Psoas muscle (tissue), 8 donors: ENCODE measurements around the gene FNDC3A. TPM values are rescaled to one million over a fixed set of nuclear protein-coding genes. Genes with fewer than 3 reads are reported as not detected.

Experiments used
- ATAC-seq, 4 donors: fragments of 200-7000 bp; cut with Tn5 transposase; one replicate each; pipeline ENCODE4 v1.9.1; 2020; ENCODE audit warnings: moderate library complexity in 3 of 4, mild to moderate bottlenecking in 2 of 4
- DNase-seq, 2 donors: peaks; one replicate each; pipeline ENCODE4 v3.0.0-alpha.2; 2020
- H3K27ac ChIP-seq: fragments of 200-600 bp; one replicate; pipeline ENCODE4 v1.8.0; 2022
- H3K27me3 ChIP-seq, 3 donors: fragments of 200-600 bp in 1 of 3; one replicate each; pipeline versions ENCODE4 v1.6.1 to v1.8.0; 2013 to 2022; ENCODE audit warnings: low read length in 2 of 3, mild to moderate bottlenecking in 2 of 3, moderate library complexity in 1 of 3; ENCODE audit not compliant: insufficient read depth in 3 of 3
- H3K36me3 ChIP-seq, 2 donors: fragments of 200-600 bp in 1 of 2; one replicate each; pipeline versions ENCODE4 v1.6.1 to v1.8.0; 2013 to 2022; ENCODE audit warnings: low read depth in 1 of 2, mild to moderate bottlenecking in 1 of 2, moderate library complexity in 1 of 2; ENCODE audit not compliant: insufficient read depth in 1 of 2
- H3K4me1 ChIP-seq: fragments of 200-600 bp; one replicate; pipeline ENCODE4 v1.8.0; 2022
- H3K4me3 ChIP-seq: fragments of 200-600 bp; one replicate; pipeline ENCODE4 v1.8.0; 2022; ENCODE audit warnings: mild to moderate bottlenecking
- H3K9me3 ChIP-seq: fragments of 200-600 bp; one replicate; pipeline ENCODE4 v1.8.0; 2022
- WGBS, 3 donors: extraction: QIAGEN DNeasy Blood & Tissue Kit; methylation state at CpG; one replicate each; pipeline versions ENCODE4 v1.1.6 to v1.1.7; 2013; 5-methylcytosine and 5-hydroxymethylcytosine counted together
- intact Hi-C, 2 donors: fragments of 100-400 bp; cut with DNase I; formaldehyde crosslinking; loops; one replicate each; pipeline versions ENCODE4 v1.11.0 to v1.14.2; 2022
- polyA plus RNA-seq, 3 donors: library from polyadenylated mRNA; stranded (reverse); fragments of 200-250 nt; gene quantifications; one replicate each; pipeline ENCODE4 v1.2.3, GENCODE V29; 2013
- total RNA-seq, 4 donors: library from RNA; stranded (reverse); fragmentation: NEBNext Ultra II Directional in 2 of 4; extraction: Animal tissue kit (Norgen Biotek cat#: 25700) in 2 of 4; gene quantifications; one replicate each; pipeline versions ENCODE4 v1.2.1 to v1.2.4, GENCODE V29; 2021 to 2023
- TF ChIP-seq, protein P1 (sequence below): fragments of 200-600 bp; IDR thresholded peaks from one replicate; pipeline ENCODE4 v1.8.0; 2022; ENCODE audit warnings: antibody characterized with exemption
- donor health status: healthy with polysubstance abuse.
- donor health status: DM: no; HTN: no; CAD: no; lungs with moderate emphysema.
- donor health status: Bipolar disorder and iron deficiency.
- donor health status: healthy.
- donor health status: DM: yes; HTN: yes; CAD: no.
- donor health status: DM: no; HTN: no; CAD: no.
- donor health status: DM: no; HTN: no; CAD: no.
- donor health status: DM: yes; HTN: yes; CAD: no.

Gene FNDC3A
- total and polyA plus RNA-seq, 7 donors = 4.4 to 18.6 (median 10.5) TPM

DNA sequence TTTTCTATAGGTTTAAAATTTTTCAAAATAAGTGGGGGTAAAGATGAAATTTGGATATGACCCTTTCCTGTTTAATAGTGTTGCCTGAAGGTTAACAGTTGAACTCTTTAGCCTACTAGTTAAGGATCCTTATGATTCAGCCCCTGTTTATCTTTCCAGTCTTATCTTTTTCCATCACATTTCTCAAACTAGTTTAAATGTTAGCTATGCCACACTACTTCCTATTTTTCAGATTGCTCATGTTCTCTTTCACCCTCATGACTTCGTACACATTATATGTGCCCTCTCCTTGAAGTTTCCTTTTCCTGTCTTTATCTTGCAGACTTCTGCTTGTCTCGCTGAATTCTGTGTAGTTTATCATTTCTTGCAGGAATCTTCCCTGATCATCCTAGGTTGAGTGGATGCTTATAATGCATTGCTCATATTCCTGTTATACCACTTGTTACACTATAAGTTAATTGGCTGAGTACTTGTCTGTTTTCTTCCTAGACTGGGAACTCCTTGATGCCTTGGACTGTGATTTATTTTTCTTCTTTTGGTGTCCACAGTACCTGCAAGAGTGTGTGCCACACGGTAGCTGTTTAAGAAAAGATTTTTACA lies 86.7 kb downstream of the FNDC3A start:
- Histone ChIP-seq H3K9me3 (no peaks in the 10 kb centered on the region), H3K4me1 (no peaks in the 10 kb centered on the region), H3K27me3 (no peaks in the 10 kb centered on the region), H3K27ac (no peak overlapping the region), H3K36me3 (no peaks in the 10 kb centered on the region), H3K4me3 (no peak overlapping the region)
- DNase-seq = no peak
- intact Hi-C loops = no loop called here
- no peak for ATAC-seq
- TF ChIP-seq, protein P1, sequence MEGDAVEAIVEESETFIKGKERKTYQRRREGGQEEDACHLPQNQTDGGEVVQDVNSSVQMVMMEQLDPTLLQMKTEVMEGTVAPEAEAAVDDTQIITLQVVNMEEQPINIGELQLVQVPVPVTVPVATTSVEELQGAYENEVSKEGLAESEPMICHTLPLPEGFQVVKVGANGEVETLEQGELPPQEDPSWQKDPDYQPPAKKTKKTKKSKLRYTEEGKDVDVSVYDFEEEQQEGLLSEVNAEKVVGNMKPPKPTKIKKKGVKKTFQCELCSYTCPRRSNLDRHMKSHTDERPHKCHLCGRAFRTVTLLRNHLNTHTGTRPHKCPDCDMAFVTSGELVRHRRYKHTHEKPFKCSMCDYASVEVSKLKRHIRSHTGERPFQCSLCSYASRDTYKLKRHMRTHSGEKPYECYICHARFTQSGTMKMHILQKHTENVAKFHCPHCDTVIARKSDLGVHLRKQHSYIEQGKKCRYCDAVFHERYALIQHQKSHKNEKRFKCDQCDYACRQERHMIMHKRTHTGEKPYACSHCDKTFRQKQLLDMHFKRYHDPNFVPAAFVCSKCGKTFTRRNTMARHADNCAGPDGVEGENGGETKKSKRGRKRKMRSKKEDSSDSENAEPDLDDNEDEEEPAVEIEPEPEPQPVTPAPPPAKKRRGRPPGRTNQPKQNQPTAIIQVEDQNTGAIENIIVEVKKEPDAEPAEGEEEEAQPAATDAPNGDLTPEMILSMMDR = no peak
- 81 to 84% (median 82%) methylated on average over 3 of the region's 3 CpGs for WGBS, 3 donors

DNA sequence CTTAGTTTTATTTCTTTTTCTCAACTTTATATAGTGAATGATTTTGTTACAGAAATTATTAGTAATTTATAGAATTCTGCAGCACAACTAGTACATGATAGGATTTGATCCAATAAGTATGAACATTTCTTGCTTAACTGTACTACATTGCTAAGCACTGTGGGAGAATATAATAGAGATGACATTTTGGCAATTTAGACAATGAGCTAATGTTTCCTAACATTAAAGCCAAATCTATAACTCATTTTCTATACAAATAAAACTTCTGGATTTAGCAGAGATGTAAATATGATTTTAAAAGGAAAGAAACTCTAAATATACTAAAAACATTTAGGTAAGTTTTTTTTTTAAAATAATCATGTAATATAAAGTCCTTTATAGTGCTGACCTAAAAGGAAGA lies 87.3 kb downstream of the FNDC3A start:
- Histone ChIP-seq H3K9me3 (no peaks in the 10 kb centered on the region), H3K4me3 (no peak overlapping the region), H3K4me1 (no peaks in the 10 kb centered on the region), H3K36me3 (no peaks in the 10 kb centered on the region), H3K27ac (no peak overlapping the region), H3K27me3 (no peaks in the 10 kb centered on the region)
- intact Hi-C loops = no loop called here
- ATAC-seq = no peak
- DNase-seq = no peak
- TF ChIP-seq, protein P1 = no peak

DNA sequence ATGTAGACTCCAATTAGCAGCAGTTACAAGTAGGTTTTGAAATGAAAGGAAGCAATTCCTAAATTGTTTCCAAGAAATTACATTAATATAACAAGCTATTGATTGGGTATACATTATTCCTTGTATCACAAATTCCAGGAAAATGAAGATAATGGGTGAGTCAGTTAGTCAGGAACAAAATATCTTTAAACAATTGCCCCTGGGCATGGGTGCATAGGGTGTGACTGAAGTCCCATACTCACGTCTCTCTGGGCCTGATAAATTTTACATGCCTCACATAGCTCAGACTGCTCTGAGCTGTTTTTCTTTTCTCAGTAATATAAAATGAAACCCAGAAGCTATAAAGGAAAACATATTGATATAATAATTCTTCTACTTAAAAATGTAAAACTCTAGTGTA lies 87.8 kb downstream of the FNDC3A start:
- intact Hi-C loops = no loop called here
- TF ChIP-seq, protein P1 = no peak

DNA sequence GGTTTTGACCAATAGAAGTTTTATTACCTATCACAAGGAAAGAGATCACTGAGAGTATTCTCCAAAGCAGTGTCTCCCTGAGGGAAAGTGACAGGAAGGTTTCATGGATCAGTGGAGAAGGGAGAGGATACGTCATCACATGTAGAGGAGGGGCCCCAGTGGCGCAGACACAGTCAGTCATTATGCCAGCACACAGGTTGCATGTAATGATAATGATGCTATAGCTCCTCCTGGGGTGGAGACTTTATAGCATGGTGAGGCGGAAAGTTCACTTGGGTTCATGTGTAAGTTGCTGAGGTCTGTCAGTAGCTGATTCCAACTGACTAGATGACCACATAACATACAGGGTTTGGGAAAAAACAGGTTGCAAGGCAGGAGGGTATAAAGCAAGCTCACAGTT lies 88.8 kb downstream of the FNDC3A start:
- 93 to 98% (median 95%) methylated on average over 3 of the region's 3 CpGs for WGBS, 3 donors
- intact Hi-C loops = no loop called here
- ATAC-seq = no peak

More for the DNA sequence above, 87.8 kb downstream of the FNDC3A start:
- WGBS, 3 donors = 53 to 66% (median 58%) methylated on average over 1 of the region's 1 CpG
- DNase-seq (no peak), ATAC-seq (no peak)
- H3K4me3 ChIP-seq = no peak overlapping the region
- H3K4me1 ChIP-seq = no peaks in the 10 kb centered on the region
- H3K36me3 ChIP-seq = no peaks in the 10 kb centered on the region
- no peaks in the 10 kb centered on the region for H3K27me3 ChIP-seq
- H3K27ac ChIP-seq = no peak overlapping the region
- no peaks in the 10 kb centered on the region for H3K9me3 ChIP-seq

More for the DNA sequence above, 88.8 kb downstream of the FNDC3A start:
- no peaks in the 10 kb centered on the region for H3K9me3 ChIP-seq
- no peak for DNase-seq
- no peaks in the 10 kb centered on the region for H3K4me1 ChIP-seq
- no peaks in the 10 kb centered on the region for H3K27me3 ChIP-seq
- H3K27ac ChIP-seq = no peak overlapping the region
- H3K4me3 ChIP-seq = no peak overlapping the region
- no peaks in the 10 kb centered on the region for H3K36me3 ChIP-seq
- TF ChIP-seq, protein P1 = no peak
